H1 (cell line): Measurements from ENCODE around the gene TIMP1. TPM values are rescaled to one million over a fixed set of nuclear protein-coding genes. Genes with fewer than 3 reads are reported as not detected.

Experiments
- EGR1 ChIP-seq: IDR thresholded peaks from 2 replicates; pipeline ENCODE4 v1.6.1; 2011; ENCODE audit warnings: low read depth, low read length, borderline replicate concordance
- EP300 ChIP-seq, 2 experiments: IDR thresholded peaks; 1 replicate in 1 of 2; 2 replicates in 1 of 2; pipeline ENCODE4 v1.6.1; 2011 to 2012; ENCODE audit warnings: low read depth in 2 of 2, low read length in 2 of 2, mild to moderate bottlenecking in 2 of 2, borderline replicate concordance in 1 of 2, inconsistent platforms in 1 of 2, moderate library complexity in 1 of 2
- GTF2F1 ChIP-seq: IDR thresholded peaks from 2 replicates; pipeline ENCODE4 v1.6.1; 2012; ENCODE audit warnings: low read depth, low read length, improper control_type of control experiment, borderline replicate concordance
- MAFK ChIP-seq: IDR thresholded peaks from 2 replicates; pipeline ENCODE4 v1.6.1; 2012; ENCODE audit warnings: low read depth, mild to moderate bottlenecking, improper control_type of control experiment, low read length
- NRF1 ChIP-seq: IDR thresholded peaks from 2 replicates; pipeline ENCODE4 v1.6.1; 2011; ENCODE audit warnings: mild to moderate bottlenecking, low read depth, low read length, improper control_type of control experiment
- RXRA ChIP-seq: IDR thresholded peaks from 2 replicates; pipeline ENCODE4 v1.6.1; 2011; ENCODE audit warnings: low read depth, mild to moderate bottlenecking, low read length, moderate library complexity; ENCODE audit not compliant: insufficient read depth
- TEAD4 ChIP-seq: IDR thresholded peaks from 2 replicates; pipeline ENCODE4 v1.6.1; 2012; ENCODE audit warnings: low read depth, low read length, inconsistent platforms, mixed read lengths
- ZNF274 ChIP-seq: IDR thresholded peaks from 2 replicates; pipeline ENCODE4 v1.7.0; 2012; ENCODE audit warnings: low read length, borderline replicate concordance; ENCODE audit errors: extremely low read depth
- polyA plus RNA-seq, 7 experiments: library from polyadenylated mRNA; depleted of rRNA in 3 of 7; stranded (reverse) in 5 of 7; unstranded in 2 of 7; fragments of >200 nt in 5 of 7; fragments of 200-250 nt in 2 of 7; gene quantifications; 1 replicate in 5 of 7; 2 replicates in 1 of 7; 4 replicates in 1 of 7; pipeline versions ENCODE4 v1.2.1 to v1.2.3, GENCODE V29; 2011 to 2013; ENCODE audit warnings: missing spikeins in 2 of 7, mixed read lengths in 2 of 7
- total RNA-seq: library from RNA; stranded (reverse); fragmentation: NEBNext Ultra II Directional; extraction: Animal tissue kit (Norgen Biotek cat#: 25700); gene quantifications from 2 replicates; pipeline ENCODE4 v1.2.1, GENCODE V29; 2021

Gene TIMP1
- total and polyA plus RNA-seq, 2 of the 8 experiments (the other 6 are each of a cell fraction or from before 2014, with no cell fraction given): 58.6 to 142 TPM

DNA sequence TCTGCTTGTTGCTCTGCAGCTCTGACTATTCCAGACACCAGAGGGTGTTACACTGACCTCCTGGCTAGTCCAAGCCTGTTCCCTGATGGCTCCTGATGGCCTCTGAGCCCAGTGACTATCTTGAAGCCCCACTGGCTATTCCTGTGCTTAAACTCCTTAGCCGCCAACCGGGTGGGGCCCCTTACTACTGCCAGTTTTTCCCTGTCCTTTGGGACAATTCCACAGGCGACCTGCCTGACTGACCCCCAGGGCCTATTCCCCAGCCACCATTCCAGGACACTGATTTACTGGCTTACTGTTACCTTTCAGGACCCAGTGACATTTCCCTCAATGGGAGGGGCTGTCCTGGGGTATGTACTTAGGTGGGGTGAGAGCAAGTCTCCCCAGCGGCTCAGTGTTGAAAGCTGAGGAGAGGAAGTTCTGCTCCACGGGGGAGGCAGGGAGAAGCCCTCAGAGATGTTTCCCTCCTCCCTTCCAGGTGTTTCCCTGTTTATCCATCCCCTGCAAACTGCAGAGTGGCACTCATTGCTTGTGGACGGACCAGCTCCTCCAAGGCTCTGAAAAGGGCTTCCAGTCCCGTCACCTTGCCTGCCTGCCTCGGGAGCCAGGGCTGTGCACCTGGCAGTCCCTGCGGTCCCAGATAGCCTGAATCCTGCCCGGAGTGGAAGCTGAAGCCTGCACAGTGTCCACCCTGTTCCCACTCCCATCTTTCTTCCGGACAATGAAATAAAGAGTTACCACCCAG is 4.0 kb downstream of the TIMP1 start (continued):
- TF ChIP-seq EP300 (IDR thresholded peaks at IDR 0.05; ENCODE audit: borderline replicate concordance in 1 of 2, low read depth in 2 of 2, low read length in 2 of 2) (no peak), TEAD4 (no peak), NRF1 (no peak), ZNF274 (no peak), RXRA (no peak), MAFK (no peak), EGR1 (no peak), GTF2F1 (no peak)
